Muscle of arm (tissue), 12 donors: Measurements from ENCODE around the gene MYB. TPM values are rescaled to one million over a fixed set of nuclear protein-coding genes. Genes with fewer than 3 reads are reported as not detected.

ENCODE experiments used
- DNase-seq: peaks from one replicate; pipeline ENCODE4 v3.0.0-alpha.2; 2013
- polyA plus RNA-seq, 12 donors: library from polyadenylated mRNA; unstranded; fragments of 120-200 nt; gene quantifications; one replicate each; pipeline ENCODE4 v1.2.1, GENCODE V29; 2013; ENCODE audit not compliant: insufficient read length in 12 of 12

The MYB gene
- polyA plus RNA-seq, 12 donors, result 0.71 to 9.3 (median 1.1) TPM; not detected in 2

DNA sequence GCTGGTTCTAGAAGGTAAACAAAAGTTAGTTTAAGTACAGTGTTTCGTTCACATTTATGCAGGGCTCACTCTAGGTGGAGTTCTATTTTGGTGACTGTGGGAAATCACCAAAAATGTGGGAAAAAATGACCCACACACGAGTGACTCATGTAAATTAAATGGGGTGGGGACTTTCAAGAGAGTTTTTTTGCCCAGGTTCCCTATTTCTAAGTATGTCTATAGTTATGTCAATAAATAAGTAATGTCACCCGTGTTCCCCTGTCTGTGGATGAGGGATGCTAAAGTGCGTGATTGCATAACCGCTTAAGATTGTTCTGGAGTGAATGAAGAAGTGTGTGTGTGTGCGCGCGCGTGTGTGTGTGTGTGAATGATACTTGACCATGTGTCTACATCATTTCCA, 69.1 kb downstream of the MYB start:
- DNase-seq, result no peak

GRCh38 chr6:135250751-135251497, 69.8 kb downstream of the MYB start:
- no peak for DNase-seq

- no peak for DNase-seq
These were observed 70.7 kb downstream of the MYB start for GRCh38 chr6:135251498-135252441.

GRCh38 chr6:135254471-135254870, 73.4 kb downstream of the MYB start:
- DNase-seq, result no peak

DNA sequence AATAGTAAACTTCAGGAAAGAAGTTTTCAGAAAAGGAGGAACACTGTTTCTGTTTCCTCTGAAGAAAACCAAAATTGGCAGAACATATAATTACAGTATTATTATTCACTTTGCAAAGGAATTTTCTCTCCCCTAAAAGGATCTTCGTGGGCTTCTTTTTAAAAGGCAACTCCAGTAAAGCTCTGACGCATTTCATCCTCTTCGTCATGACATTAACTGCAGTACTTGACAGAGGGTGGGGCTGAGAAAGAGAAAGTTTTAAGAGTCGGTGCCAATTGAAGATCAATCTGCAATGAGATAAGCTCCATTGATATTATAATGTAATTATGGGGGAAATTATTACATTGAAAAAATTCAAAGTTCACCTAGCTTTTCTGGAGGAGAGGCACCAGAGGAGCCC, 75.8 kb downstream of the MYB start:
- no peak for DNase-seq

DNA sequence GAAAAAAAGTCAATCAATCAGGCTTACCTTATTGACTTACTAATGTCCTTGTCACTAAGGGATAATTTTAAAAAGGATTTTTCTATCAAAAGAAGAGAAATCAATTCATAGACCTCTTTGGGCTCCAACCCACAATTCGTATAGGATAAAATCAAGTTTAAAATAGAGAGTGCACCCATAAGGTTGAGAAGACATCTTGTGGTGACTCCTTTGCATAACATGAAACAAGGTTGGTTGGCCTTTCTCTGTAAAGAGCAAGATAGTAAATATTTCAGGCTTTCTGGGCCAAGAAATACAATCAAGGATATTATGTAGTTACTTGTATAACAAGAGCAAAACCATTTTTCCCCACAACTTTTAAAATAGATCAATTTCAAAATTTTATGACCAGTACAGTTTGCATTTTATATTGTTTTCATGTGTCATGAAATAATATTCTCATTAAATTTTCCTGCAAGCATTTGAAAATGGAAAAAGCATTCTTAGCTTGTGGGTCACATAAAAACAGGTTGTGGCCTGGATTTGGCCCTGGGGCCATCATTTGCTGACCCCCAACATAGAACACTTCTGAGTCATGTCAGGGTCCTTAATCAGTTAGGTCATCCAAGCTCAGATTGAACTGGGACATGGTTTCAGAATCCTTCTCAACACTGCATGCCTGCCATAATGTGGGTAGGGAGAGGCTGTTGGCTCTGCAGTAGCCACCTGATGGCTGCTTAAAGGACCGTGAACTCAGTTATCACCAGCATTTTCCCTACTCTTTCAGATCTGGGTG, 76.7 kb downstream of the MYB start:
- no peak for DNase-seq

- no peak for DNase-seq
These were observed 77.9 kb downstream of the MYB start for GRCh38 chr6:135258970-135259369.

- DNase-seq, result no peak
These were observed 79.5 kb downstream of the MYB start for GRCh38 chr6:135260612-135261011.

- DNase-seq, result no peak
These were observed 81.0 kb downstream of the MYB start for GRCh38 chr6:135261872-135262725.

DNA sequence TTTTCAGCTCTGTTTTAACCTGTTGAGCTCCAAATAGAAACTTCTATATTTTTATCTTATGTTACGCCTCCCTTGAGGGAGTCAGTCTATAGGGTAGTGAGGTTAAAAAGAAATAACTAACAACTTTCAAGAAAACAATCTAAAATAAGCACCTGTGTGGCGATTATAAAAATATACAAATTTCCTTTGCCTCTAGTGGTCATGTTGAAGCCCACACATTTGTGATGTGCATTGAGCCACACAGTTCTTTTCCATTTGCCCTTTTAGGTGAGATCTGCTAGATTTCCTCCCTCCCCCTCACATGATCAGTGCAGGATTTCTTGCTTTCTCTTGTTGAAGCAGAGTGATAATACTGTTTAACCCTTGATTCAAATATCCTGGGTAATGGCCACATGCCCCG, 84.2 kb downstream of the MYB start:
- DNase-seq, result no peak

GRCh38 chr6:135266675-135267074, 85.6 kb downstream of the MYB start:
- no peak for DNase-seq

DNA sequence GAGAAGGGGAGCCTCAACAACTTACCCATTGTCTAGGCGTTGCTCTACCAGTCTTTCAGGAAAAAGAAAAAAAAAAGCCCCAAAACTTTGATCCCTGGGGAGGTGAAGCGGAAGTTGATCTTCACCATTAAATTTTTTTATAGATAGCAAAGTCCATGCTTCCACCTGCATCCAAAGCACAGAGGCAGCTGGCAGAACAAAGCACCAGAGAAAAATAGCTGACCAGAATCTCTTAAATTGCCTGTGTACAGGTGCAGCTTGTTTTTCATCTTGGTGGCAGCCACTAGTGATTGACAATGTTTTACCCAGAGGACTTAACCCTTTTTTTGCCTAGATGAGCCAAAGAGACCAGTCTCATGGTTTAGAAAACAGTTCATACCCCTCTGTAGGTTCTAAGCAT, 86.0 kb downstream of the MYB start:
- no peak for DNase-seq

DNA sequence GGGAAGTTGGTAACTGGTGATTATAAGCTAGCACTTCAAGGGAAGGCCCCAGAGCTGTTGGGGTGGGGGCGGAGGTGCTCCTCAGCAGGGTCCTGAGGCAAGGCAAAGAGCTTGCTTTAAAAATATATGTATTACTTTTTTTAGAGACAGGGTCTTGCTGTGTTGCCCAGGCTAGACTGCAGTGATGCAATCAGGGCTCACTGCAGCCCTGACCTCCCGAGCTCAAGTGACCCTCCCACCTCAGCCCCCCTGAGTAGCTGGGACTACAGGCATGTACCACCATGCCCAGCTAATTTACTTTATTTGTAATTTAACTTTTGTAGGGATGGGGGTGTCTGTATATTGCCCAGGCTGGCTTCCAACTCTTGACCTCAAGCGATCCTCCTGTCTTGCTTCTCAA, 87.2 kb downstream of the MYB start:
- no peak for DNase-seq

DNA sequence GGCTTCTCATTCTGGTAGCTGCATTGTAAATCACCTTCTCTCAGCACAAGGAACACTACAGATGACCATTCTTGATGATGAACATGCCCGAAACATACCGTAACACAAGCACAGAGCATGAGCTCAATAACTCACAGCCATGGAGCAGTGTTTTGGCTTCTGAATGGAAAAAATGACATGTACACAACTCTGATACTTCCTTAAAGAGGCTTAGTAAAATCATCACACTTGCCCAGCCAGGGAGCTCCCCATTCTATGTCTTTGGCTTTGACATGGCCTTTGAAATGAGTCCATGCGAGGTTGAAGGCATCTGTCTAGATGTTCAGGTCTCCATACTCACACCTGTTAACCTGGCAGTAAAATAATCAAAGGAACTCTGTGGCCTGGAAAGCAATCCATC, 87.6 kb downstream of the MYB start:
- no peak for DNase-seq

Other genes with a start within 250 kb of the MYB start
- gene ALDH8A1, start 231.2 kb upstream of the MYB start, polyA plus RNA-seq, result 1 to 10 TPM in 7 of 12 donors, under 1 TPM in 3, not detected in 2; 0.31 to 3.1 (median 1.3) TPM
- gene HBS1L, start 126.5 kb upstream of the MYB start, polyA plus RNA-seq, result 10 to 100 TPM in 11 of 12 donors, not detected in 1; 36.3 to 56.5 (median 52.0) TPM